ENCODE results near the gene PLXNB1.

- TF ChIP-seq, protein P1, sequence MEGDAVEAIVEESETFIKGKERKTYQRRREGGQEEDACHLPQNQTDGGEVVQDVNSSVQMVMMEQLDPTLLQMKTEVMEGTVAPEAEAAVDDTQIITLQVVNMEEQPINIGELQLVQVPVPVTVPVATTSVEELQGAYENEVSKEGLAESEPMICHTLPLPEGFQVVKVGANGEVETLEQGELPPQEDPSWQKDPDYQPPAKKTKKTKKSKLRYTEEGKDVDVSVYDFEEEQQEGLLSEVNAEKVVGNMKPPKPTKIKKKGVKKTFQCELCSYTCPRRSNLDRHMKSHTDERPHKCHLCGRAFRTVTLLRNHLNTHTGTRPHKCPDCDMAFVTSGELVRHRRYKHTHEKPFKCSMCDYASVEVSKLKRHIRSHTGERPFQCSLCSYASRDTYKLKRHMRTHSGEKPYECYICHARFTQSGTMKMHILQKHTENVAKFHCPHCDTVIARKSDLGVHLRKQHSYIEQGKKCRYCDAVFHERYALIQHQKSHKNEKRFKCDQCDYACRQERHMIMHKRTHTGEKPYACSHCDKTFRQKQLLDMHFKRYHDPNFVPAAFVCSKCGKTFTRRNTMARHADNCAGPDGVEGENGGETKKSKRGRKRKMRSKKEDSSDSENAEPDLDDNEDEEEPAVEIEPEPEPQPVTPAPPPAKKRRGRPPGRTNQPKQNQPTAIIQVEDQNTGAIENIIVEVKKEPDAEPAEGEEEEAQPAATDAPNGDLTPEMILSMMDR (conservative IDR thresholded peaks at IDR 0.05 in 1 of 2, IDR thresholded peaks at IDR 0.05 in 1 of 2; ENCODE audit: extremely low read depth in 1 of 2, insufficient read depth in 1 of 2, low read depth in 1 of 2, low read length in 2 of 2) = no peak
- no peak for TF ChIP-seq EZH2 (IDR thresholded peaks at IDR 0.05; ENCODE audit: borderline replicate concordance, low read length)
These were observed 2.8 kb downstream of the PLXNB1 start for GRCh38 chr3:48426944-48427629.

Data from mammary epithelial cell (primary cell).